H1 (cell line): ENCODE results near the gene BRD3OS. TPM values are rescaled to one million over a fixed set of nuclear protein-coding genes. Genes with fewer than 3 reads are reported as not detected.

Source experiments
- CTCF ChIA-PET: fragments of 300-600 bp; sonication (Branson Sonifier 250); formaldehyde crosslinking; loops from one replicate; lab custom pipeline; 2021; ENCODE audit not compliant: partially characterized antibody; lab: Charles Lee
- POLR2A ChIA-PET: fragments of 300-600 bp; sonication (Branson Sonifier 250); formaldehyde crosslinking; loops from one replicate; lab custom pipeline; 2021; ENCODE audit warnings: inconsistent platforms; ENCODE audit not compliant: partially characterized antibody; lab: Charles Lee
- DNase-seq, 2 experiments: peaks; one replicate each; pipeline versions ENCODE4 v3.0.0 to v3.0.0-alpha.2; 2010 to 2022; ENCODE audit warnings: low spot score in 2 of 2, low read depth in 1 of 2, mixed read lengths in 1 of 2
- FAIRE-seq: peaks from 2 replicates; lab custom pipeline; 2011; peaks lifted over from hg19 to GRCh38; lab: Jason Lieb, UNC
- H2AFZ ChIP-seq: 2 replicates; pipeline ENCODE4 v1.8.1; 2012; ENCODE audit warnings: low read length, inconsistent platforms
- H2AK5ac ChIP-seq: 2 replicates; pipeline ENCODE4 v1.6.1; 2013; ENCODE audit warnings: low read depth, low read length
- H2BK120ac ChIP-seq: replicated peaks from 2 replicates; pipeline ENCODE3; 2013; ENCODE audit warnings: low read depth, low read length, inconsistent platforms
- H2BK12ac ChIP-seq: 2 replicates; pipeline ENCODE4 v1.6.1; 2013; ENCODE audit warnings: low read depth, low read length
- H2BK15ac ChIP-seq: 2 replicates; pipeline ENCODE4 v1.6.1; 2013; ENCODE audit warnings: low read length
- H2BK20ac ChIP-seq: 2 replicates; pipeline ENCODE4 v1.6.1; 2013; ENCODE audit warnings: low read length
- H2BK5ac ChIP-seq: 2 replicates; pipeline ENCODE4 v1.6.1; 2013; ENCODE audit warnings: low read depth, low read length
- H3K14ac ChIP-seq: 2 replicates; pipeline ENCODE4 v1.6.1; 2013; ENCODE audit warnings: inconsistent platforms; ENCODE audit not compliant: insufficient read length
- H3K18ac ChIP-seq: 2 replicates; pipeline ENCODE4 v1.6.1; 2013; ENCODE audit warnings: low read length; ENCODE audit errors: extremely low read depth
- H3K23ac ChIP-seq: 2 replicates; pipeline ENCODE4 v1.6.1; 2013; ENCODE audit warnings: inconsistent platforms; ENCODE audit not compliant: insufficient read length
- H3K23me2 ChIP-seq: 2 replicates; pipeline ENCODE4 v1.6.1; 2013; ENCODE audit warnings: low read depth, low read length
- H3K27ac ChIP-seq: 2 replicates; pipeline ENCODE4 v1.6.1; 2011; ENCODE audit warnings: low read depth, low read length, inconsistent platforms
- H3K27me3 ChIP-seq, 4 experiments: replicated peaks in 1 of 4; 1 replicate in 1 of 4; 2 replicates in 3 of 4; pipeline versions ENCODE4 v1.6.1 to v1.8.1; 2011 to 2013; ENCODE audit warnings: low read length in 3 of 4, mild to moderate bottlenecking in 3 of 4, inconsistent platforms in 2 of 4, mixed read lengths in 2 of 4, moderate library complexity in 1 of 4; ENCODE audit not compliant: control insufficient read depth in 3 of 4, insufficient read depth in 3 of 4; ENCODE audit errors: extremely low read depth in 1 of 4
- H3K36me3 ChIP-seq, 4 experiments: 2 replicates each; pipeline versions ENCODE4 v1.6.1 to v1.8.1; 2011 to 2013; ENCODE audit warnings: mild to moderate bottlenecking in 4 of 4, low read length in 3 of 4, moderate library complexity in 2 of 4, control low read depth in 1 of 4, inconsistent platforms in 1 of 4; ENCODE audit not compliant: insufficient read depth in 4 of 4, control insufficient read depth in 2 of 4
- H3K4ac ChIP-seq: replicated peaks from 2 replicates; pipeline ENCODE3; 2013; ENCODE audit warnings: low read length, low read depth, mixed read lengths, inconsistent platforms; ENCODE audit not compliant: insufficient read length
- H3K4me1 ChIP-seq, 4 experiments: replicated peaks in 1 of 4; 1 replicate in 1 of 4; 2 replicates in 3 of 4; pipeline versions ENCODE4 v1.6.1 to v1.8.1; 2011 to 2013; ENCODE audit warnings: low read length in 3 of 4, inconsistent platforms in 2 of 4, mixed read lengths in 1 of 4; ENCODE audit not compliant: insufficient read depth in 4 of 4, control insufficient read depth in 3 of 4
- H3K4me2 ChIP-seq, 2 experiments: 2 replicates each; pipeline versions ENCODE4 v1.6.1 to v1.8.1; 2011 to 2013; ENCODE audit warnings: low read depth in 2 of 2, low read length in 2 of 2, control low read depth in 1 of 2, inconsistent platforms in 1 of 2, mild to moderate bottlenecking in 1 of 2; ENCODE audit not compliant: insufficient read depth in 1 of 2
- H3K4me3 ChIP-seq, 4 experiments: fragments of 200-600, 300-600 bp in 1 of 4; sonication (generic), shearing (Covaris generic), sonication (Bioruptor Twin) in 1 of 4; 2 replicates each; pipeline versions ENCODE4 v1.5.1 to v1.8.1; 2011 to 2016; ENCODE audit warnings: low read length in 4 of 4, low read depth in 3 of 4, control low read depth in 2 of 4, inconsistent platforms in 2 of 4, mild to moderate bottlenecking in 2 of 4, mixed read lengths in 1 of 4, moderate library complexity in 1 of 4; ENCODE audit not compliant: insufficient read depth in 2 of 4; ENCODE audit errors: extremely low read depth in 1 of 4
- H3K56ac ChIP-seq: replicated peaks from 2 replicates; pipeline ENCODE3; 2013; ENCODE audit warnings: low read depth, mild to moderate bottlenecking, mixed read lengths, low read length, inconsistent platforms; ENCODE audit not compliant: insufficient read length
- H3K79me1 ChIP-seq: 2 replicates; pipeline ENCODE4 v1.6.1; 2013; ENCODE audit warnings: low read depth, low read length, control low read depth
- H3K79me2 ChIP-seq, 2 experiments: 2 replicates each; pipeline versions ENCODE4 v1.6.1 to v1.8.1; 2012 to 2013; ENCODE audit warnings: low read length in 2 of 2, mild to moderate bottlenecking in 2 of 2, inconsistent platforms in 1 of 2; ENCODE audit not compliant: insufficient read depth in 2 of 2, control insufficient read depth in 1 of 2
- H3K9ac ChIP-seq, 4 experiments: replicated peaks in 1 of 4; 1 replicate in 1 of 4; 2 replicates in 3 of 4; pipeline versions ENCODE4 v1.6.1 to v1.8.1; 2011 to 2013; ENCODE audit warnings: low read depth in 3 of 4, low read length in 3 of 4, control low read depth in 2 of 4, mild to moderate bottlenecking in 2 of 4, moderate library complexity in 2 of 4, inconsistent platforms in 1 of 4; ENCODE audit errors: extremely low read depth in 1 of 4
- H3K9me3 ChIP-seq, 2 experiments: 2 replicates each; pipeline versions ENCODE4 v1.6.1 to v1.8.1; 2012 to 2013; ENCODE audit warnings: mild to moderate bottlenecking in 2 of 2, moderate library complexity in 2 of 2, control low read depth in 1 of 2, inconsistent platforms in 1 of 2, low read depth in 1 of 2, low read length in 1 of 2, mixed read lengths in 1 of 2; ENCODE audit not compliant: insufficient read depth in 2 of 2
- H4K20me1 ChIP-seq, 2 experiments: replicated peaks in 1 of 2; 2 replicates each; pipeline versions ENCODE3 to v1.8.1; 2011 to 2013; ENCODE audit warnings: inconsistent platforms in 2 of 2, low read length in 2 of 2, mild to moderate bottlenecking in 1 of 2; ENCODE audit not compliant: insufficient read depth in 2 of 2, control insufficient read depth in 1 of 2
- H4K5ac ChIP-seq: 2 replicates; pipeline ENCODE4 v1.6.1; 2013; ENCODE audit warnings: low read length, low read depth, mixed read lengths, inconsistent platforms; ENCODE audit not compliant: insufficient read length
- H4K8ac ChIP-seq: 2 replicates; pipeline ENCODE4 v1.8.0; 2013; ENCODE audit warnings: mild to moderate bottlenecking, moderate library complexity, low read length, inconsistent platforms; ENCODE audit not compliant: insufficient read depth; ENCODE audit errors: extremely low read depth
- H4K91ac ChIP-seq: replicated peaks from 2 replicates; pipeline ENCODE3; 2013; ENCODE audit warnings: low read length, mixed read lengths, inconsistent platforms; ENCODE audit not compliant: insufficient read length
- BRCA1 ChIP-seq: IDR thresholded peaks from 2 replicates; pipeline ENCODE4 v1.6.1; 2012; ENCODE audit warnings: low read depth, low read length, improper control_type of control experiment
- CBX5 ChIP-seq: fragments of 300-800, 300-1000 bp; sonication (generic); IDR thresholded peaks from 2 replicates; pipeline ENCODE4 v1.7.1; 2016; ENCODE audit warnings: antibody characterized with exemption, low read length, low read depth
- CTBP2 ChIP-seq: IDR thresholded peaks from 2 replicates; pipeline ENCODE4 v1.7.0; 2011; ENCODE audit warnings: borderline replicate concordance, mild to moderate bottlenecking, moderate library complexity, mixed read lengths, low read length; ENCODE audit not compliant: insufficient read depth, insufficient read length
- EP300 ChIP-seq, 2 experiments: IDR thresholded peaks; 1 replicate in 1 of 2; 2 replicates in 1 of 2; pipeline ENCODE4 v1.6.1; 2011 to 2012; ENCODE audit warnings: low read depth in 2 of 2, low read length in 2 of 2, mild to moderate bottlenecking in 2 of 2, borderline replicate concordance in 1 of 2, inconsistent platforms in 1 of 2, moderate library complexity in 1 of 2
- JUN ChIP-seq: IDR thresholded peaks from 2 replicates; pipeline ENCODE4 v1.6.1; 2011; ENCODE audit warnings: low read depth, mild to moderate bottlenecking, improper control_type of control experiment, low read length
- JUND ChIP-seq: IDR thresholded peaks from 2 replicates; pipeline ENCODE4 v1.6.1; 2011; ENCODE audit warnings: mild to moderate bottlenecking, improper control_type of control experiment, low read length
- KDM1A ChIP-seq: fragments of 200-600, 300-600 bp; sonication (generic); IDR thresholded peaks from 2 replicates; pipeline ENCODE4 v1.7.1; 2016; ENCODE audit warnings: mild to moderate bottlenecking, low read length, borderline replicate concordance
- RBBP5 ChIP-seq: IDR thresholded peaks from 2 replicates; pipeline ENCODE4 v1.7.1; 2012; ENCODE audit warnings: low read depth, mild to moderate bottlenecking, inconsistent platforms, low read length, moderate library complexity, borderline replicate concordance
- SP1 ChIP-seq: IDR thresholded peaks from 2 replicates; pipeline ENCODE4 v1.6.1; 2011; ENCODE audit warnings: low read depth, low read length
- SP2 ChIP-seq: IDR thresholded peaks from 2 replicates; pipeline ENCODE4 v1.6.1; 2012; ENCODE audit warnings: mild to moderate bottlenecking, low read length, inconsistent platforms
- TBP ChIP-seq: IDR thresholded peaks from 2 replicates; pipeline ENCODE4 v1.6.1; 2011; ENCODE audit warnings: low read depth, low read length, improper control_type of control experiment
- WGBS, 2 experiments: shearing (Covaris generic) in 1 of 2; methylation state at CpG; one replicate each; pipeline versions ENCODE4 v1.1.6 to v1.1.7; 2013 to 2015; ENCODE audit warnings: low lambda C conversion rate in 2 of 2, mixed read lengths in 2 of 2, inconsistent platforms in 1 of 2, low coverage in 1 of 2, missing lambda C conversion rate in 1 of 2; ENCODE audit not compliant: insufficient replicate concordance in 2 of 2, insufficient coverage in 1 of 2, insufficient read length in 1 of 2; ENCODE audit errors: extremely low coverage in 1 of 2, missing lambda C conversion rate in 1 of 2; 5-methylcytosine and 5-hydroxymethylcytosine counted together
- polyA plus RNA-seq, 7 experiments: library from polyadenylated mRNA; depleted of rRNA in 3 of 7; stranded (reverse) in 5 of 7; unstranded in 2 of 7; fragments of >200 nt in 5 of 7; fragments of 200-250 nt in 2 of 7; gene quantifications; 1 replicate in 5 of 7; 2 replicates in 1 of 7; 4 replicates in 1 of 7; pipeline versions ENCODE4 v1.2.1 to v1.2.3, GENCODE V29; 2011 to 2013; ENCODE audit warnings: missing spikeins in 2 of 7, mixed read lengths in 2 of 7
- total RNA-seq: library from RNA; stranded (reverse); fragmentation: NEBNext Ultra II Directional; extraction: Animal tissue kit (Norgen Biotek cat#: 25700); gene quantifications from 2 replicates; pipeline ENCODE4 v1.2.1, GENCODE V29; 2021
- TF ChIP-seq, protein P1 (sequence below): IDR thresholded peaks from 2 replicates; pipeline ENCODE4 v1.6.1; 2012; ENCODE audit warnings: inconsistent platforms

The BRD3OS gene
- total and polyA plus RNA-seq, 2 of the 8 experiments (the other 6 are each of a cell fraction or from before 2014, with no cell fraction given), result 12.7 to 20.2 TPM

DNA sequence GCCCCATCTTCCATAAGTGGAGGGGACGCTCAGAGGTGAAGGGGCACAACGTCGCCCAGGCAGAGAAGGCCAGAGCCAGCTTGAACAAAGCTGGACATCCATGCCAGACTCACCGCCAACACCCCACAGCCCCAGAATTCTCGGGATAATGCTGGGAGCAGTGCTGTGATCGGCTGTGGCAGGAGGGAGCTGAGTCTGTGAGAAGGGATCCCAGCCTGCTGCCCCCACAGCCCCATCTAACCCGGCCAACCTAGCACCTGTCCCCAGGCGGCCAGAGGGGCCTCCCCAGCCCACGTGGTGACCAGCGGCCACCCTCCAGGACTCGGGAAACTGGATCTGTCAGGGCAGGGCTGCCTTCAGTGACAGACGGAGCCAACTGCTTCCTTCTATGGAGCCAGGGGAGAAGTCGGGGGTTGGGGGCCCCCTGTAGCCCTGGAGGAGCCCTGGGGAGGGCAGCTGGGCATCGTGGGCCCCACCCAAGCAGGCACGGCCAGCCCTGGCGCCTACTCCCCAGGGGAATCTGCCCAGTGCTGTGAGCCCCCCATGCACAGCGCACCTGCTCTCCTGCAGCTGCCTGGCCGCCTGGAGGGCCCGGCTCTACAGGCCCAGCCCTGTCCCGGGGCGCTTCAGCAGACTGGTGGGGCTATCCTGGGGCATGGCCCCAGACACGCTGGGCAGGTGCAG is 36.5 kb downstream of the BRD3OS start:
- CTCF ChIA-PET, result interaction anchor here (0.6 to 1.3 kb wide), 4 partner anchors 11 to 268 kb away, joined by 3 to 5 read pairs (median 3); no protein-coding TSS in a partner anchor
- Histone ChIP-seq H3K9ac (no peak overlapping the region), H2BK20ac (no peak overlapping the region), H3K18ac (no peak overlapping the region), H3K4me2 (no peak overlapping the region), H3K4me3 (no peak overlapping the region), H3K4ac (no peak overlapping the region), H4K91ac (no peak overlapping the region), H3K79me2 (peaks cover 45 to 100% of the 10 kb centered on the region in 2 experiments), H3K27me3 (no peaks in the 10 kb centered on the region), H4K20me1 (peaks cover 67 to 68% of the 10 kb centered on the region in 2 experiments), H2BK5ac (0 out of 2 replicates have a peak overlapping the region, but pooled peaks have one; percentile 71), H3K9me3 (no peaks in the 10 kb centered on the region), H2BK15ac (no peak overlapping the region), H3K23me2 (peaks cover 5% of the 10 kb centered on the region), H4K5ac (no peak overlapping the region), H3K14ac (no peak overlapping the region), H3K36me3 (no peaks in the 10 kb centered on the region; a peak in 1 of 8 replicates), H2BK12ac (no peak overlapping the region), H3K56ac (no peak overlapping the region), H2BK120ac (no peak overlapping the region), H2AK5ac (no peak overlapping the region), H2AFZ (no peak overlapping the region), H3K23ac (no peak overlapping the region), H3K4me1 (peaks cover 0 to 19% (median 12%) of the 10 kb centered on the region in 4 experiments; a peak in 6 of 7 replicates), H3K27ac (peak overlapping the region; percentile 24; the same call in 1 of the 2 replicates), H3K79me1 (peaks cover 46% of the 10 kb centered on the region), H4K8ac (no peak overlapping the region)
- POLR2A ChIA-PET, result interaction anchor here (0.9 to 2.0 kb wide), 3 partner anchors 9 to 74 kb away, joined by 3 to 4 read pairs (median 4); partner anchors contain the start of gene WDR5
- 87% methylated on average over 18 of the region's 22 CpGs; no CpG with 5 or more reads in 1 of the 2 experiments for WGBS, 2 experiments
- DNase-seq (peak in 1 of 2 experiments; percentile 43), FAIRE-seq (no peak)
- no peak for TF ChIP-seq JUN
- TF ChIP-seq CTBP2, result no peak
- no peak for TF ChIP-seq SP2
- TF ChIP-seq EP300 (IDR thresholded peaks at IDR 0.05; ENCODE audit: borderline replicate concordance in 1 of 2, low read depth in 2 of 2, low read length in 2 of 2), result no peak
- no peak for TF ChIP-seq TBP
- TF ChIP-seq, protein P1, sequence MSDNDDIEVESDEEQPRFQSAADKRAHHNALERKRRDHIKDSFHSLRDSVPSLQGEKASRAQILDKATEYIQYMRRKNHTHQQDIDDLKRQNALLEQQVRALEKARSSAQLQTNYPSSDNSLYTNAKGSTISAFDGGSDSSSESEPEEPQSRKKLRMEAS, result no peak
- no peak for TF ChIP-seq SP1
- TF ChIP-seq BRCA1, result no peak
- no peak for TF ChIP-seq JUND
- TF ChIP-seq KDM1A, result no peak
- TF ChIP-seq RBBP5, result no peak
- no peak for TF ChIP-seq CBX5
